ENCODE data around the gene RIC1.
"Not testable (repeated sequence)": the region's sequence is repeated elsewhere in the genome, so short reads cannot be mapped to it uniquely, and the experiment has no call there.

RIC1 gene

DNA sequence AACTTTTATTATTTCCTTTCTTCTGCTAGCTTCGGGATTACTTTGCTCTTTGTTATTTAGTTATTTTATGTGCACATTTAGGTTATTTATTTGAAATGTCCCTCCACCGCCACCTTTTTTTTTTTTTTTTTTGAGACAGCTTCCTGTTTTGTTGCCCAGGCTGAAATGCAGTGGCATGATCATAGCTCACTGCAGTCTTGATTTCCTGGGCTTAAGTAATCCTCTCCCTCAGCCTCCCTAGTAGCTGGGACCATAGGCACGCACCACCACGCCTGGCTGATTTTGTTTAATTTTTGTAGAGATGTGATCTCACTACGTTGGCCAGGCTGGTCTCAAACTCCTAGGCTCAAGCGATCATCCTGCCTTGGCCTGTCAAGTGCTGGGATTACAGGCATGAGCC, 38.5 kb downstream of the RIC1 start:
- in situ Hi-C loops (cut with HindIII; ENCODE audit: low sequenced_read_pairs): no loop called here

DNA sequence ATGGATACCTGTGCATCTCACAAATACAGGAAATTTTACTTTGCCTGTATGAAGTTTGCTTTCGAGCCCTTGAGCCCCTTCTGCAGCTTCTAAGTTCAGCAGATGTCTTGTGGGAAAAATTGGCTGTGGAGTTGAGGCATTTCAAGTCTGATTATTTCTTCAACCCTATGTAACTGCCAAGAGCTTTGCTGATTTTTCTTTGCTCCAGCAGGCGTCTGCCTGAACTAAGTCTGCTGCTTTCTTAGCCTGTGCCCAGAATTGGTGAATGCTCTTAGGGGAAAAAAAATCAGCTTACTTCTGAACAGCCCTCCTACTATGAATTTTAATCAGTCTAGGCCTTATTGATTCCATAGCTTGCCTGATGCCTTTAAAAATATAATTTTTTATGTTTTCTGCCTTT, 41.2 kb downstream of the RIC1 start:
- in situ Hi-C loops (cut with HindIII; ENCODE audit: low sequenced_read_pairs): no loop called here

DNA sequence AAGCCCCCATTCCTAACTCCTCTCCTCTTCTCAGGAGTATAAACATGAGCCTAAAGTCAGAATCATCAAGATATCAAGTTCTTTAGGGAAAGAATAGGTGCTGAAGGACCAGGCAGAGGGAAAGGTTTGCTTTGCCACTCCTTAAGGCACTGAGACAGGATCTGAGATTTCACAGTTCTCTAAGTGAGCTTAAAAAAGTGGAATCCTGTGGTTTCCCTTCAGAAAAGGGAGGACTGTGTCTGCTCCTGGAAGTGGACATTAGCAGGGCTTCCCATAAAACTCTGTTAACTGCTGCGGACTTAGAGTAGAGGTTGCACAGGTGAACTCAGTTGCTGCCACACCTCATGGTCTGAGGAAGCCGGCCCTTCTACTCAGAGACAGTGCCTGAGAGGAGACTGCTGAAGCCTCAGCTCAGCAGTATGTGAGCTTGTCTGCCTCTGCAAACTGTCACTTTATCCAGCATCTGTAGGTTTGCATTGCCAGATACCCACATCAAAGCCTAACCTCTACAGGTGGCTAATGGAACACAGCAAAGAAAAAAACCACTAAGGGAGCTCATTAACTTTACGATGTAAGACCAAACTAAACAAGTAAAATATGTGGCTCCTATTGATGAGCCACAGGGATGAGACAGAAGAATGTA, 42.9 kb downstream of the RIC1 start:
- in situ Hi-C loops (cut with HindIII; ENCODE audit: low sequenced_read_pairs): no loop called here

DNA sequence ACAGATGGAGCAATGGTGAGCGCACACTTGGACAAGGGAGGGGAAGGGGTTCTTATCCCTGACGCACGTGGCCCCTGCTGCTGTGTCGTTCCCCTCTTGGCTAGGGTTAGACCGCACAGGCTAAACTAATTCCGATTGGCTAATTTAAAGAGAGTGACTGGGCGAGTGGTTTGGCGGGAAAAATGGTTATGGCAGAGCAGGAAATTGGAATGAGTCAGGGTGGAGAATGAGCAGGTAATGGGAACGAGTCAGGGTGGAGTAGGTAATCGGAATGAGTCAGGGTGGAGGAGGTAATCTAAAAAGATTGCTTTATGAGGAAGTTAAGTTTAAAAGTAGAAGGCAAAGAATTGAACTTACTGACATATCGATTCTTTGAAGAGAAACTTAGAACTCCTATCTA, 46.1 kb downstream of the RIC1 start:
- in situ Hi-C loops (cut with HindIII; ENCODE audit: low sequenced_read_pairs): not testable (repeated sequence)

DNA sequence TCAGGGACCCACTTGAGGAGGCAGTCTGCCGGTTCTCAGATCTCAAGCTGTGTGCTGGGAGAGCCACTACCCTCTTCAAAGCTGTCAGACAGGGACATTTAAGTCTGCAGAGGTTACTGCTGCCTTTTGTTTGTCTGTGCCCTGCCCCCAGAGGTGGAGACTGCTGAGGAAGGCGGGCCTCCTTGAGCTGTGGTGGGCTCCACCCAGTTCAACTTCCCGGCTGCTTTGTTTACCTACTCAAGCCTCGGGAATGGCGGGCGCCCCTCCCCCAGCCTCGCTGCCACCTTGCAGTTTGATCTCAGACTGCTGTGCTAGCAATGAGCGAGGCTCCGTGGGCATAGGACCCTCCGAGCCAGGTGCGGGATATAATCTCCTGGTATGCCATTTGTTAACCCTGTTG, 54.7 kb downstream of the RIC1 start:
- in situ Hi-C loops (cut with HindIII; ENCODE audit: low sequenced_read_pairs): not testable (repeated sequence)

DNA sequence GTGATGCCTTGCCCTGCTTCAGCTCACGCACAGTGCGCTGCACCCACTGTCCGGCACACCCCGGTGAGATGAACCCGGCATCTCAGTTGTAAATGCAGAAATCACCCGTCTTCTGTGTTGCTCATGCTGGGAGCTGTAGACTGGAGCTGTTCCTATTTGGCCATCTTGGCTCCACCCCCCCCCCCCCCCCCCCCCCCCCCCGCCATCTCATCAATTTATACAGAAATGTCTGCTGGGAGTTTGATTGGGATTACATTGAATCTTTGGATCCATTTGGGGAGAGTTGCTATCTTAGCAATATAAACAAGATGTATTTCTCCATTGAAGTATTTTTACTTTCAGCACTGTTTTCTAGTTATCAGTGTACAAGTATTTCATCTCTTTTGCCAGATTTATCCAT, 55.2 kb downstream of the RIC1 start:
- in situ Hi-C loops (cut with HindIII; ENCODE audit: low sequenced_read_pairs): no loop called here

DNA sequence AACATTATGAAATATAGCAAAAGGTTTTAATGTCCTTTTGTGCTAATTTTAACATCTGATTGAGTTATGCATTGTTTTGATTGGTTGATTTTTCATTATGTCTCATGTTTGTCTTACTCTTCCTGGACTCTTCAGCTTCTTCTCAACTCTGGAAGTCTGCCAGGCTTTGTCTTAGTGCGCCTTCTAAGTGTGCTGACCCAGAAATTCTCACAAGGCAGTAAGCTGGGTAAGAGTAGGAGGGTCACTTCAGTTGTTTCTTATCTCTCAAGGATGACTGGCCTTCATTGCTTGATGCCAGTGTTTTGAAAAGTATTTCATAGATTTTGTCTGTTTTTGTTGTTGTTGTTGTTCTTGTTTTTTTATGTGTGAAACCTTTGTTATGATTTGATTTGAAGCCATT, 59.2 kb downstream of the RIC1 start:
- in situ Hi-C loops (cut with HindIII; ENCODE audit: low sequenced_read_pairs): no loop called here

DNA sequence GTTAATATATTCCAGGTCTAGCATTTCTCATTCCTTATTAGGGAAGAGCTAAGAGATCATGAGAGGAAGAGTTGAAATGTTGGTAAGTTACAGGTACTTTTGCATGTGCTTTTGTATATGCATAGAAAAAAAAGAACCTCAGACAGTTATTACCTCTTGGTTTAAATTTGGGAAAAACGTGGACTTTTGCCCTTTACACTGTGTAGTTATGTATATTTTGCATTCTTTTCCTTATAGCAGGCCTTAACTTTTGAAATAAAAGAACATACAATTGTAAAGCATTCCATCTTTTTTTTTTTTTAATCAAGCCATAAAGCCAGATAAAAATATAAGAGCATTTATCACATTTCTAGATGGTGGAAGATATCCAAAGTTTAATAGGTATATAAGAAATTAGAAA, 61.4 kb downstream of the RIC1 start:
- in situ Hi-C loops (cut with HindIII; ENCODE audit: low sequenced_read_pairs): no loop called here

DNA sequence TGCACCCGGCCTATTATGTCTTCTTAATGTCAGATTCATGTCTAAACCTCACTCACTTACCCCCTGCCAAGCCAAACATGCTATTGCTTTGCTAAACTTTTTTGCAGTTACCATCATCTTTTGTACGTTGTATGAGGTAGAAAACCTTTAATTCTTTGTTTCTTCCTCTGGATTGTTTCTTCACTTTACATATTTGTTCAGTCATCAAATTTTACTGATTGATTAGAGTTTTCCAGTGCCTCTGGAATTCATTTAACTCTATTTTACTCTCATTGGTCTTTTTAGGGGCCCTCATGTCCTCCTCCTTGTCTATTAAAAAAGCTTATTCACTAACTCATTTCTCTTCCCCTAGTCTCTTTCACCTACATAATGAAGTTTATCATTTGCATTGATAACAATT, 67.0 kb downstream of the RIC1 start:
- in situ Hi-C loops (cut with HindIII; ENCODE audit: low sequenced_read_pairs): no loop called here

DNA sequence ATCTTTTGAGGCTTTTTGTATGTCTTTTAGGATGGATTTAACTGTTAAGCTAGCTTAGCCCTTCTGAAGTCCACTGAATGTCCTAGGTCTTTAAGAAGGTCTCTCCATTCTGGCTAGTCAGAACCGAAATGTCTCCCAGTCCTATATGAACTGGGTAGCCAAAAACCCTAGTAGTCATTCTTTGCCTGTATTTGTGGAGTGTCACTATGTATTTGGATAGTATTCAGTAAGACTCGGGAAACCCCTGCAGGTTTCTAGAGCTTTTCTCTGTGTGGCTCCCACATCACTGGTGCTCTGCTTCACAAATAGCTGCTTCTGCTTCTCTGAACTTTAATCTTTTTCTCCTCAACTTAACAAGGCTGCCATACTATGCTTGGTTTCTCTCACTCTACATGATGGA, 68.0 kb downstream of the RIC1 start:
- in situ Hi-C loops (cut with HindIII; ENCODE audit: low sequenced_read_pairs): no loop called here

DNA sequence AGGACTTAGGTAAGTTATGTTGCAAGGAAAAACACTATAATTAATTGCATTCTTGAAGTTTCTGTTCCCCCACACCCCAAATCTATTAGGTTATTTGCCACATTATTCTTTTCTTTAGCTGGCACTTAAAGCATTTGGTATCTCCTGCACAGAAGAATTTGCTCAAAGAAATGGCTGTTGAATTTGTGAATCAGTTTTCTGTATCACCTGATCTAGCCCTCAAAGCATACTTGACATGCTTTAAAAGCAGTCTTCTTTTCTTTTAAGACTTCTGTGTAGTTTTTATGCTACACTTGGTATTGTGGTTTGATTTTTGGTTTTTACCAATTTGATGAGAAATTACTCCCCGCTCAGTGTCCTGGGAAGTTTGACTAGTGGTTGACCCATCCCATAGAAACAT, 69.1 kb downstream of the RIC1 start:
- in situ Hi-C loops (cut with HindIII; ENCODE audit: low sequenced_read_pairs): no loop called here

DNA sequence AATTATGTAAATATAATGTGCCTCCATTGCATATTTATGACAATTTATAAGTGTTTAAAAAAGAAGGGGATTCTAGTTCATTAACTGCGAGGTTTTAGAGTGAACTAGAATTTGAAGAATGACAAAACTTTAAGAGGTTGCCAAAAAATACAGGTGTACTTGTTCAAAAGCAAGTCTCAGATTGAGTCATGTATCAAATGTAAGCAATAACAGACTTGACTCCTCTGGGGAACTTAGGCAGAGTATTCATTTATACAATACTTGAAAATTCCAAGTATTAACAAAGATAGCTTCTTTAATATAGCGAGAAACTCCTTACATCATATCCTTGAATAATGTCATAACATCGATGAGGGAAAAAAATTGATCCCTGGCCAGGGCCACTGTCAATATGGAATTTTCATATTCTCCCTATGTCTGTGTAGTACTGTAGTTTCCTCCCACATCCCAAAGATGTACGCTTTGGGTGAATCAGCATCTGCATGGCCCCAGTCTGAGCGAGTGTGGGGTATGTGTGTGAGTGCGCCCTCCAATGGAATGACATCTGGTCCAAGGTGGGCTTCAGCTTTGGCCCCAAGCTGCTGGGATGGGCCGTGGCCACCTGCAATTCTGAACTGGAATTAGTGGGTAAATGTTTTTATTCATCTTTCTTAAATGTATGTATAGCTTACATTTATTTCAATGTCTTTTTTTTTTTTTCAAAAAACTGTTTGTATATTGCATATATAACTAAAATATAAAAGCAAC, 70.1 kb downstream of the RIC1 start:
- in situ Hi-C loops (cut with HindIII; ENCODE audit: low sequenced_read_pairs): no loop called here

DNA sequence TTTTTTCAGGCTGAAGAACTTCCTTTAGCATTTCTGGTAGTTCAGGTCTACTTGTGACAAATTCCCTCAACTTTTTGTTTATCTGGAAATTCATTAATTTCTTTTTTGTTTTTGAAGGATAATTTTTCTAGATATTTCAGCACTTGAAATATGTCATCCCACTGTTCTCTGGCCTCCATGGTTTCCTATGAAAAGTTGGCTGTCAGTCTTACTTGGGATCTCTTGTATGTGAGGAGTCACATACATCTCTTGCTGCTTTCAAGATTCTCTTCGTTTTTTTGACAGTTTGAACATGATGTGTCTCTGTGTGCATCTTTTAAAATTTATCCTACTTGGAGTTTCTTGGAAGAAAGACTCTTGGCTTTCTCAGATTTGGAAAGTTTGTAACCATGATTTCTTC, 79.5 kb downstream of the RIC1 start:
- in situ Hi-C loops (cut with HindIII; ENCODE audit: low sequenced_read_pairs): no loop called here

DNA sequence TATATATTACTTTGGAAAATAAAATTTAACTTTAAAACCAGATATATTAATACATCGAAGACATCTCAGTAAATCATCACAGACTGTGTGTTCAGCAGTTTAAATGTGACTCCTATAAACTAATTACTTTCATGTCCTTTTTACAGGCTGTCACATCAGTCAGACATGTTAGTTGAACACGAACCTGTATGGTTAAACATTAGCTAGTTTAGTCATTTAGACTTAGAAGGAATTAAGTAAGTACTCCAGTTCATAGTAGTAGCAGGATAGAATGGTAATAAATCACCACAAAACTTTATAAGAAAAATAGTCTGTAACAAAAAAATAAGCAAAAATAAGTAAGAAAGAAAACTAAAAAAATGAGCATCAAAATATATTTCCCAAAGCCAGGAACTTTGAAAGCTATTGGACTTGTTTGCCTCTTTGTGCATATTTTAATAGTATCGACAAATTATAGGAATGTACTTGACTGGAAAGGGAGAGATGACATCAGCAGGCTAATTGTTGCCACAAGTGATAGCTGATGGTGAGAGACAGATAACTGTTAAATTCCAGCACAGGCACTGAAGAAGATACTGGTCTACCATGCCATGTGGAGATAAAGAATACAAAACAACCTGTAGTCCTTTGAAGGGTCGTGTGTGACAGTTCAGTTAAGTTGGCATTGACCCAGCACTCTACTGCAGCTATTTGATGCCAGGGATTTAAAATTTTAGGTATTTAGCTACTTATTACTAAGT, 83.9 kb downstream of the RIC1 start:
- in situ Hi-C loops (cut with HindIII; ENCODE audit: low sequenced_read_pairs): loop anchor here (5.0 kb wide), 1 partner anchor 81 kb away; no protein-coding TSS in a partner anchor

DNA sequence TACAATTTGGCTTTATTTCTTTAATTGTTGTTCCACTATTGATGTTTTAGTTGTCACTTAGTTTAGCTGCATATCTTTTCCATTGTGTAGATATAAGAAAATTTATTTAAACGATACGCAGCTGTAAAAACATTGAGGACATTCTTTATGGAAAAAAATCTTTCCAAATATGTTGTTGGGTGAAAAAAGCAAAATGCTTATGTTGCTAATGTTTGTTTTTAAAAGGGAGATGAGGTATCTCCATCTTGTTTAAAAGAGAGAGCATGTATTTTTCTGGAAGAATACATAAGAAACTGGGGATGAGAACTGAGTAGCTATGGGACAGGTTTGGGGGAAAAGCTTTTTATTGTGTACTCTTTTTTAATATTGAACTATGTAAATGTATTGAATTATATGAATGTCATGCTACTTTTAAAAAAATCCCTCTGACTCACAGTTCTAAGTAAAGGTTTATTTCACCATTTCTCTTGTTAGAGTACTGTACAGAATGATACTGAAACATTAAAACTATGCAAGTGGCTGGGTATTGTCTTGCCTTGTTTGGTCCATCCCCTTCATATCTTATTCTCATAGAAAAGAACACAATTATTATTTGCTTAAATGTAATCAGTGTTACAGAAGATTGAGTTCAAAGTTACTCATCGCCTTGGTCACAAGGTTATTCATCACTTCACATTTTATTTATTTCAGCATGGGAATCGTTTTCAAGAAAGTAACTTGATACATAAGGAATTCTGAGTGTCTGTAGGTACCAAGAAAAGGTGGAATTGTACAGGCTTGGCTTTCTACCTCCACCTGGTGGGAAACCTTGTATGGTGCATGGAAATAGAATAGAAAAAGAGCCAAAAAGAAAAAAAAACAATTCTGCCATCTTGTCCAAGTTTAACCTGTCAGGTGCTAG, 85.8 kb downstream of the RIC1 start:
- in situ Hi-C loops (cut with HindIII; ENCODE audit: low sequenced_read_pairs): loop anchor here (5.0 kb wide), 1 partner anchor 82 kb away; no protein-coding TSS in a partner anchor

DNA sequence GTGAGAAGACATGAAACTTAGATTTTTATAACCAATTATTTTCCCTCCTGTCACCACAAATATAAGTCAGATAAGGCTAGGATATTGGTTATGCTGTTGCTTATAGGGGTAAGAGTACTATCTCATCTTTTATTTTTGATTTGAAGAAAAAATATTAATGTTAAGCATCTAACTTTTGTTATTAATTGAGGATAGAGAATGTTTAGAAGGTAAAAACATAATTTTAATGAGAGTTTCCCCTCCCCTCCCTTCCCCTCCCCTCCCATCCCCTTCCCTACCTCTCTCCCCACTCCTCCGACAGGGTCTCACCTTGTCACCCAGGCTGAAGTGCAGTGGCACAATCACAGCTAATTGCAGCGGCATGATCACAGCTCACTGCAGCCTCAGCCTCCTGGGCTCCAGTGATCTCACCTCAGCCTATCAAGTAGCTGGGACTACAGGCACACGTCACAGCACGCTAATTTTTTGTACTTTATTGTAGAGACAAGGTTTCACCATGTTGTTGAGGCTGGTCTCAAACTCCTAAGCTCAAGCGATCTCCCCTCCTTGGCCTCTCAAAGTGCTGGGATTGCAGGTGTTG, 86.7 kb downstream of the RIC1 start:
- in situ Hi-C loops (cut with HindIII; ENCODE audit: low sequenced_read_pairs): no loop called here

DNA sequence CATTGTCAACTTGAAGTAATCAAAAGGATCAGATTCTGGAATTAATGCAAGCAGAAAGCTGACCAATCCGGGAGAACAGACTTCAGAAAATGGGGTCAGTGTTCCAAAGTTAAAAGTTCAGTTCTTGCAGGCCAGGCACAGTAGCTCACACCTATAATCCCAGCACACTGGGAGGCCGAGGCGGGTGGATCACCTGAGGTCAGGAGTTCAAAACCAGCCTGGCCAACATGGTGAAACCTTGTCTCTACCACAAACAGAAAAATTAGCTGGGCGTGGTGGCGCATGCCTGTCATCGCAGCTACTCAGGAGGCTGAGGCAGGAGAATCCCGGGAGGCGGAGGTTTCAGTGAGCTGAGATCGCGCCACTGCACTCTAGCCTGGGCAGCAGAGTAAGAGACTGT, 88.5 kb downstream of the RIC1 start:
- in situ Hi-C loops (cut with HindIII; ENCODE audit: low sequenced_read_pairs): not testable (repeated sequence)

DNA sequence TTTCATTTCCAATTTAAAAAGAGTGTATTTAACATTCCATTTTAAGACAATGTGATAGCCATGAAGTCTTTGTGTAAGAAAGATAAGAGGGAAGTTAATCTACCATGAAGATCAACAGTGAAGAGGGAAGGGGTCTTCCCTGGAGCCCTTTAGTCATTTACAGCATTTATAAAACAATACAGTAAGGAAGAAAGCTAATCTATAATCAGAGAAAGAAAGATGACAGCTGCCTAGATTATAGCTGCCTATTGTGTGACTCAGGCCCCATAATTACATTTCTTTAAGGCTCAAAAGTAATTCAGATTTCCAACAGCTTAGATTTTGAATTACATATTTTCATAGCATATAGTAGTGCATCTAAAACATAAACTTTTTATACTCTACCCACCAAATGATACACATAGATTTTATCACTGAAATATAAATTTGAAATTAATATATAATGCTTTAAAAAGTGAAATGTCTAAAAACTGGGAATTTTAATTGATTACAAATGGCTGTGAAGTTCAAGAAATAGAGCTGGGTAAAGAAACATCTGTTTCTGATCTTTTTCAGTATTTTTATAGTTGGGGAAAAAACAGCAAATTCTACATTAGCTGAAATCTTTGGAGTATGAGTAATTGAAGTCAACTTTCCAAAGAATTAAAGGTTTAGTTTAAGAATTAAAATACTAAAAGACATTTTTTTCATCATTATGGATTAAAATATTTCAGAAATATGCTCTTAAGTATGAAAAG, 89.6 kb downstream of the RIC1 start:
- in situ Hi-C loops (cut with HindIII; ENCODE audit: low sequenced_read_pairs): no loop called here

DNA sequence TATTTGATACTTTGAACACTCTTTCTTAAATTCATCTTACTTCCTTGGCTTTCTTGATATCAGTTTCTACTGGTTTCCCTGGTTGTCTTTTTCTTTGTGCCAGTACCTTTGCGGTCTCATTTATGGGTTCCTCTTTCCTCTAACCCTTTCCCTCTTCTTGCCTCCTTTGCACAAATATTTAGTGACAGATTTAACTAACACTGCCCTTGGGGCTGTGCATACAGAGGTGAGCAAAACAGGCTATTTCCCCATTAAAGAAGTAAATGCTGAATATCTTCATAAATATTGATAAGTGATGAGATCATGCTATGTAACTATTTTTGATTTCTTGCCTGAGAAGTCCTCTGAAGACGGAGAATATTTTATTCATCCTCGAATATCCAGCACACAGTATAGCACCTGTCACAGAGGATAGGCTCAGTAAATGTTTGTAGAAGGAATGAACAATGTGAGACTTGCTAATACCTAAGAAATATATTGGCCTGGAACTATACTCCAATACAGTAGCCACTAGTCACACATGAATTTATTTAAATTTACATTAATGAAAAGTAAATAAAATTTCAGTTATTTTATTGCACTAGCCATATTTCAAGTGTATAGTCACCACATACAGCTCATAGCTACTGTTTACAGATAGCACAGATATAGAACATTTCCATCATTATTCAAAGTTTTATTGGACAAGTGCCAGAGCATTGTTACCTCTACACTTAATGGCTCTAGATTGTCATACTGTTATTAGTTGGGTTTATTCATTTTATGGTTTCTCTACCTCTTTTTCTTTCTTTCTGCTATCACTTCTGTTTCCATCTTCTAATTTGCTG, 90.4 kb downstream of the RIC1 start:
- in situ Hi-C loops (cut with HindIII; ENCODE audit: low sequenced_read_pairs): no loop called here
